Left renal pelvis (tissue), 4 donors: ENCODE results near the gene MYH3. TPM values are rescaled to one million over a fixed set of nuclear protein-coding genes. Genes with fewer than 3 reads are reported as not detected.
A peak's percentile ranks its signal among the peaks of the same experiment; 100 is the strongest.

Experiments used
- DNase-seq, 4 donors: peaks; one replicate each; pipeline ENCODE4 v3.0.0-alpha.2; 2013; ENCODE audit warnings: low read depth in 4 of 4, low spot score in 3 of 4
- polyA plus RNA-seq, 4 donors: library from polyadenylated mRNA; unstranded; fragments of 120-200 nt; gene quantifications; one replicate each; pipeline ENCODE4 v1.2.1, GENCODE V29; 2013; ENCODE audit not compliant: insufficient read length in 4 of 4

The MYH3 gene
- polyA plus RNA-seq, 4 donors: 1.9 to 5.8 (median 2.4) TPM

- DNase-seq: peak in 1 of 4 donors; percentile 43
These were observed 40.5 kb downstream of the MYH3 start for GRCh38 chr17:10616502-10617119.

GRCh38 chr17:10614536-10615155 is 42.5 kb downstream of the MYH3 start:
- peak in 3 of 4 donors; percentile 50 to 61 (median 61) for DNase-seq

GRCh38 chr17:10613775-10614513 is 43.2 kb downstream of the MYH3 start:
- no peak for DNase-seq

- DNase-seq: no peak
These were observed 44.0 kb downstream of the MYH3 start for GRCh38 chr17:10612957-10613744.

- no peak for DNase-seq
These were observed 46.2 kb downstream of the MYH3 start for GRCh38 chr17:10610884-10611283.

GRCh38 chr17:10608244-10608643 is 48.9 kb downstream of the MYH3 start:
- DNase-seq: no peak

GRCh38 chr17:10606110-10606509 is 51.0 kb downstream of the MYH3 start:
- no peak for DNase-seq

- DNase-seq: no peak
These were observed 51.8 kb downstream of the MYH3 start for GRCh38 chr17:10605221-10605783.

- no peak for DNase-seq
These were observed 52.6 kb downstream of the MYH3 start for GRCh38 chr17:10604521-10604920.

- DNase-seq: no peak
These were observed 53.2 kb downstream of the MYH3 start for GRCh38 chr17:10603931-10604330.

- DNase-seq: no peak
These were observed 56.5 kb downstream of the MYH3 start for GRCh38 chr17:10600571-10600970.

GRCh38 chr17:10598621-10599020 is 58.5 kb downstream of the MYH3 start:
- no peak for DNase-seq

- no peak for DNase-seq
These were observed 67.5 kb downstream of the MYH3 start for GRCh38 chr17:10589553-10590145.

GRCh38 chr17:10585529-10585928 is 71.6 kb downstream of the MYH3 start:
- no peak for DNase-seq

- DNase-seq: no peak
These were observed 73.3 kb downstream of the MYH3 start for GRCh38 chr17:10583834-10584233.

GRCh38 chr17:10579270-10579669 is 77.8 kb downstream of the MYH3 start:
- no peak for DNase-seq
